Measurements from ENCODE around the gene GLRA3.

GLRA3 gene

GRCh38 chr4:174674305-174674840, 154.7 kb downstream of the GLRA3 start (continued):
- TF ChIP-seq ZFP3 (CRISPR knock-in tag; IDR thresholded peaks at IDR 0.05): no peak
- TF ChIP-seq CSDC2 (CRISPR knock-in tag; IDR thresholded peaks at IDR 0.05): no peak
- TF ChIP-seq ZNF565 (CRISPR knock-in tag; conservative IDR thresholded peaks at IDR 0.05; ENCODE audit: low read depth): no peak

GRCh38 chr4:174673865-174674264, 155.2 kb downstream of the GLRA3 start:
- no peak for ATAC-seq
- no peak for TF ChIP-seq ZNF70 (CRISPR knock-in tag; IDR thresholded peaks at IDR 0.05)
- TF ChIP-seq ISL1 (CRISPR knock-in tag; IDR thresholded peaks at IDR 0.05): no peak
- TF ChIP-seq SNAI2 (CRISPR knock-in tag; IDR thresholded peaks at IDR 0.05): no peak
- TF ChIP-seq ZC3H10 (CRISPR knock-in tag; IDR thresholded peaks at IDR 0.05): no peak

- TF ChIP-seq RARB (CRISPR knock-in tag; IDR thresholded peaks at IDR 0.05): no peak
- no peak for TF ChIP-seq PPARA (CRISPR knock-in tag; IDR thresholded peaks at IDR 0.05; ENCODE audit: borderline replicate concordance)
- no peak for TF ChIP-seq POU6F1 (CRISPR knock-in tag; IDR thresholded peaks at IDR 0.05; ENCODE audit: borderline replicate concordance, low read depth)
- no peak for TF ChIP-seq CSRNP3 (CRISPR knock-in tag; IDR thresholded peaks at IDR 0.05)
- no peak for TF ChIP-seq ZNF8 (CRISPR knock-in tag; IDR thresholded peaks at IDR 0.05)
- TF ChIP-seq ISL1 (CRISPR knock-in tag; IDR thresholded peaks at IDR 0.05): no peak
- TF ChIP-seq TOX (CRISPR knock-in tag; IDR thresholded peaks at IDR 0.05; ENCODE audit: borderline replicate concordance): no peak
Measured at GRCh38 chr4:174672276-174672675, 156.8 kb downstream of the GLRA3 start.

GRCh38 chr4:174669270-174669669, 159.8 kb downstream of the GLRA3 start:
- TF ChIP-seq TOX (CRISPR knock-in tag; IDR thresholded peaks at IDR 0.05; ENCODE audit: borderline replicate concordance) (no peak), ZNF70 (CRISPR knock-in tag; IDR thresholded peaks at IDR 0.05) (no peak), OSR1 (CRISPR knock-in tag; IDR thresholded peaks at IDR 0.05) (no peak), ESRRG (CRISPR knock-in tag; IDR thresholded peaks at IDR 0.05) (no peak), RARB (CRISPR knock-in tag; IDR thresholded peaks at IDR 0.05) (no peak), CSDC2 (CRISPR knock-in tag; IDR thresholded peaks at IDR 0.05) (no peak), TCF4 (CRISPR knock-in tag; IDR thresholded peaks at IDR 0.05; ENCODE audit: borderline replicate concordance) (no peak), ZC3H10 (CRISPR knock-in tag; IDR thresholded peaks at IDR 0.05) (no peak; the same call in 1 of the 2 replicates), GLIS3 (CRISPR knock-in tag; IDR thresholded peaks at IDR 0.05) (no peak), POU6F1 (CRISPR knock-in tag; IDR thresholded peaks at IDR 0.05; ENCODE audit: borderline replicate concordance, low read depth) (no peak), CREB5 (CRISPR knock-in tag; IDR thresholded peaks at IDR 0.05; ENCODE audit: low read depth) (no peak), ZFP30 (CRISPR knock-in tag; IDR thresholded peaks at IDR 0.05) (no peak), ZNF565 (CRISPR knock-in tag; conservative IDR thresholded peaks at IDR 0.05; ENCODE audit: low read depth) (no peak)
- peak; percentile 71 for ATAC-seq

More at GRCh38 chr4:174672276-174672675, 156.8 kb downstream of the GLRA3 start:
- ATAC-seq: no peak

GRCh38 chr4:174665799-174666198, 163.2 kb downstream of the GLRA3 start:
- no peak for ATAC-seq
- no peak for TF ChIP-seq ZFP3 (CRISPR knock-in tag; IDR thresholded peaks at IDR 0.05)
- TF ChIP-seq ZFP30 (CRISPR knock-in tag; IDR thresholded peaks at IDR 0.05): no peak
- TF ChIP-seq CSRNP3 (CRISPR knock-in tag; IDR thresholded peaks at IDR 0.05): no peak
- TF ChIP-seq BACH2 (CRISPR knock-in tag; IDR thresholded peaks at IDR 0.05; ENCODE audit: borderline replicate concordance): no peak
- TF ChIP-seq GLIS3 (CRISPR knock-in tag; IDR thresholded peaks at IDR 0.05): no peak
- no peak for TF ChIP-seq ZNF70 (CRISPR knock-in tag; IDR thresholded peaks at IDR 0.05)
- no peak for TF ChIP-seq TOX (CRISPR knock-in tag; IDR thresholded peaks at IDR 0.05; ENCODE audit: borderline replicate concordance)
- no peak for TF ChIP-seq SNAI2 (CRISPR knock-in tag; IDR thresholded peaks at IDR 0.05)
- no peak for TF ChIP-seq ZNF8 (CRISPR knock-in tag; IDR thresholded peaks at IDR 0.05)
- TF ChIP-seq CREB5 (CRISPR knock-in tag; IDR thresholded peaks at IDR 0.05; ENCODE audit: low read depth): no peak
- no peak for TF ChIP-seq ZNF565 (CRISPR knock-in tag; conservative IDR thresholded peaks at IDR 0.05; ENCODE audit: low read depth)
- TF ChIP-seq ZC3H10 (CRISPR knock-in tag; IDR thresholded peaks at IDR 0.05): no peak
- no peak for TF ChIP-seq PATZ1 (CRISPR knock-in tag; IDR thresholded peaks at IDR 0.05; ENCODE audit: borderline replicate concordance)
- no peak for TF ChIP-seq OSR1 (CRISPR knock-in tag; IDR thresholded peaks at IDR 0.05)
- no peak for TF ChIP-seq TCF4 (CRISPR knock-in tag; IDR thresholded peaks at IDR 0.05; ENCODE audit: borderline replicate concordance)

Measured in SK-N-SH treated with all-trans-retinoic acid at 6 μM for 48 hours (cell line).